Stimulated activated CD4-positive, alpha-beta T cell treated with anti-CD3 and anti-CD28 coated beads, Interleukin-15, amount 100 ng/mL, for 1 hour (primary cell): Measurements from ENCODE around the gene STXBP3.
"Not testable (repeated sequence)": the region's sequence is repeated elsewhere in the genome, so short reads cannot be mapped to it uniquely, and the experiment has no call there.

Experiments used
- DNase-seq, 2 donors: peaks; one replicate each; pipeline ENCODE4 v3.0.0-alpha.2; 2020; ENCODE audit warnings: low read depth in 1 of 2, low spot score in 1 of 2

Gene STXBP3

DNA sequence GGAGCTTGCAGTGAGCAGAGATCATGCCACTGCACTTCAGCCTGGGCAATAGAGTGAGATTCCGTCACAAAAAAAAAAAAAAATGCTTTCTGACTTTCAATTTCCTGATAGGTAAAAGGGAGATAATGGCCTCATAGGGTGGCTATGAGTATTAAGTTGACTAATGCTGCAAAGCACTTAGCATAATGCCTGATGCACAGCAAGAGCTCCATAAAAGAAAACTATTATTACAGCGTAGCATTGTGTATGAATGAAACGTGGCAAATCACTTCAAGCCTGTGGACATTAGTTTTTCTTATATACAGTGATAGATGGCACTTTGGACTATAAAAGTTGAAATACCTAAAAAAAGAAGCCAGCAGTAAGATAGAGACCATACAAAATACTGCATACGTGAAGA is 17.0 kb upstream of the STXBP3 start:
- no peak for DNase-seq

DNA sequence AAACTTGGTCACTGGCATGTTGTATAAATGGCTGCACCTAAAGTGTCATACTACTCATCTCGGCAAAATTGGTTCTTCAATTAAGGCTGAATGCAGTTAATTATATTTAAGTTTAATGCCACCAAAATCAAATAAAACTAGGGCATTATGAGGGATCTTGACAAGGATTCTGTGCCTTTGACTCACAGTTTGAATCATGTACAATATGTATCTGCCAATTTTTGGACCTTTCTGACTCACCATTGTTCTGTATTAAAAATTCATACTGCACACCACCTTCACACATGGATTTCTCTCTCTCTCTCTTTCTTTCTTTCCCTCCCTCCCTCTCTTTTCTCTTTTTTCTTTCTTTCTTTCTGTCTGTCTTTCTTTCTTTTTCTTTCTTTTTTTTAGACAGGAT is 14.1 kb upstream of the STXBP3 start:
- DNase-seq, result no peak

DNA sequence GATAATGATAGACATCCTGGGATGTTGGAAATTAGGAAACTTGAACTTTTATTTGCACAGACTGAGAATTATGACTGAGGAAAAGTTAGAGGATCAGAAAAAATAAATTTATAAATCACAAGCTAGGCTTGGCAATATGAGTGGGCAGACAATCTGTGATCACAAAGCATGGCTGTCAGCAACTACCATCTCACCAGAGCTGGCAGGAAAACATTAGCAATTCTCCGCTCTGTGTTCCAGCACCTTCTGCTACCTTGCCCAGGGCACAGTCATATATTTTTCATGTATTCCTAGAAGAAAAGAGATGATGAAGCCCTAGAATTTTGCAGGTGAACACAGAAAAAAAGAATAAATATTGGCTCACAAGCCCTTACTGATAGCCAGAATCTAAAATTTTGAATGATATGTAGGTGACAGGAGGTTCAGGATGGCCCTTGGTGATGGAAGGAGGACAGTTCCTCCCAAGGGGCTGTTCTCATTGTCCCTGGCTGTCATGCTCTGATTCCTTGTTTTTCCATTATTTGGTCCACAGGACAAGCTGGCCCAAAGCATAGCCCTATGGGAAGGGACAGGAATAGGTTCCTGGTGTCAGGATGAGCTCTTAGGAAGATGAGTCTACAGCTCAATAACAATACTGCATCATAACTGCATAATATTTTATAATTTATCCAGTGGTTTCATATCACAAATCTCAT is 12.2 kb upstream of the STXBP3 start:
- no peak for DNase-seq

DNA sequence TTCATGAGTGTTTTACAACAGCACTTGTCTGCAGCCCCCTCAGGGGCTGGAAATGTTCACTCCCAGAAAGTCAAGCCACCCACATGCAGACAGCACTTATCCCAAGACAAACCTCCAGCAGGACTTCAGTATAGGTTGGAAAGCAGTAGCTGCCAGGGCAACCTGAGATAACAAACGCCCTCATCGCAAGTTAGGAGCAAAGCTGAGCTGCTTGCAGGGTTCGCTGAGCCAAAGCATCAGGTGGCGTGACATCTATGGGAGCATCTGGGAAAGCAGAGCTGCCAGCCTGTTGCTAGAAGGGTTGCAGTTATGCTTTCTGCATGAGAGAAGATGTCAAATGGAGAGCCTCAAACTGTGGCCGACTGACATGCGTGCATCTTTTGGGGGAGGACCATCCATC is 4.2 kb upstream of the STXBP3 start:
- DNase-seq, result no peak

DNA sequence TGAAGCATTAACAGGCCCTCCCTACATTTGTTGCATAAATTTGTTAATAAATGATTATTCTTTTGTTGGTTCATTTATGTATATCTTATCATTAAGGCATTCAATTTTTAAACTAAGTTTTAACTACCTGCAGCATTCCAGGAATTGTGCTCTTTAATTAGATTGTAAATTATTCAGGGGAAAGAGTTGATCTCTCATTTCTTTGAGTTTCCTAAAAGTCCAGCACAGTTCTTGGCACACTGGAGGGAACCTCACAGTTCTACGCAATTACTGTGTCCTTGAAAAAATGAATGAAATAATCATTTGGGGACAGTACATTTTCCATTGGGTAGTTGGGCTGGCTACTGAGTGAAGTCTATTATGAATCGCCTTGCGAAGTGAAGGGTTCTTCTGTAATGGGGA is 493 bp upstream of the STXBP3 start:
- DNase-seq, result no peak

DNA sequence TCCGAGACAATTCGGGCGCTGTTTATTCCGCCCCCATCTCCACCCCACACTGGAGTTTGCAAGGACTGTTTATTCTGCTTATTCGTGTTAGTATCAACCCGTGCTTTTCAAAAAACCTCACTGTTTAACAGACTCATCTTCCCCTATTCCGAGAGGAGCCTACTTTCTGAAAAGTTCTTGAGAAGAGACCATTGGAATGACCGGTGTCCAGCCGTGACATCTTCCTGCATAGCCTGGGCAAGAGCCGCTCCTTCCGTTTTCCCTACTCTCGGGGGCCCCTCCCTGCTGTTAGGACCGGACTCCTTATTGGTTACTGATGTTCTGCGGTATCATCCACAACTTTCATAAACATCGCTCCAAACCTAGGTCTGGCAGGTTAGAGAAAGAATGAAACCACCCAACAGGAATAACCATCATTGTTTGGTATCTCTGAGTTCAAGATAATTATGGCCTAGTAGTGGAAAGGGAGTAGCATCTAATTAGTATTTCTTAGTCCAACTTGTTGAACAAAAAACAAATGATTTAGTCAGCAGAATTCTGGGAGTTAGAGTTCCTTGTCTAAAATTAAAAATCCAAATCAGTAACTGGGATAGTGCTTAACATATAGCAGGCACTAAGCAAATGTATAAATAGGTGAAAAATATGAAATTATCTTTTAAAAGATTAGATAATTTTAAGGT is 837 bp downstream of the STXBP3 start:
- no peak for DNase-seq

DNA sequence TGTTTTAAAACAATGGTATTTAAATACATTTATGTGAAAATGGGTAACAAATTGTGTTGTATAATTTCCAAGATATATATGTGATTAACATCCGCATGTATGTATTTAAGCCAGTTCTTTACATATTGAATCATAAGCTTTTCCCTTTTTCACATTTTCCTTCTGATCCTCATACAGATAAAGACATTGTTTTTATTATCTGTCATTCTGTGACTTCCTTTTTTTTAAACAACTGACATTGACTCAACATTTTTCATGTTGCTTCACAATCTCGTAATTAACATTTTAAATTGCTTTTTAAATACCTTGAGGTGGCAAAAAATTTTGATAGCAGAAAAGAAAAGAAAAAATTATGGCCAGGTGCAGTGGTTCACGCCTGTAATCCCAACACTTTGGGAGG is 1.4 kb downstream of the STXBP3 start:
- no peak for DNase-seq

DNA sequence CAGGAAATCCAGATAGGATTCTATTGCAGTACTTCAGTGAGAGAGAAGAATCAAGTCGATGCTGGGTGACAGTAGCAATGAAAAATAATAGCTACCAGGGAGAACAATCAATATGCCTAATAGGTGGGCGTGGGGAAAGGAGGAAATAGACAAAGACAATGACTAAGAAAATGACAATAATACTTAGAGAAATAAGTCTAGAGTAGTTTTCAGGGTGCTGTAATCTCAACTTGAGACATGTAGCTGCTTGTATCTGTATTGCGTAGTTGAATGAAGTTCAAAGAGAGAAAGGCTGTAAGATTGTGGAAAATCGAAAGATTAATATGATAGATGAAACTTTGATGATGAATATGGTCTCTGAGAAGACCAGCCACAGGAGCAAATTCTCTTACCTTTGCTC is 2.6 kb downstream of the STXBP3 start:
- DNase-seq, result no peak

DNA sequence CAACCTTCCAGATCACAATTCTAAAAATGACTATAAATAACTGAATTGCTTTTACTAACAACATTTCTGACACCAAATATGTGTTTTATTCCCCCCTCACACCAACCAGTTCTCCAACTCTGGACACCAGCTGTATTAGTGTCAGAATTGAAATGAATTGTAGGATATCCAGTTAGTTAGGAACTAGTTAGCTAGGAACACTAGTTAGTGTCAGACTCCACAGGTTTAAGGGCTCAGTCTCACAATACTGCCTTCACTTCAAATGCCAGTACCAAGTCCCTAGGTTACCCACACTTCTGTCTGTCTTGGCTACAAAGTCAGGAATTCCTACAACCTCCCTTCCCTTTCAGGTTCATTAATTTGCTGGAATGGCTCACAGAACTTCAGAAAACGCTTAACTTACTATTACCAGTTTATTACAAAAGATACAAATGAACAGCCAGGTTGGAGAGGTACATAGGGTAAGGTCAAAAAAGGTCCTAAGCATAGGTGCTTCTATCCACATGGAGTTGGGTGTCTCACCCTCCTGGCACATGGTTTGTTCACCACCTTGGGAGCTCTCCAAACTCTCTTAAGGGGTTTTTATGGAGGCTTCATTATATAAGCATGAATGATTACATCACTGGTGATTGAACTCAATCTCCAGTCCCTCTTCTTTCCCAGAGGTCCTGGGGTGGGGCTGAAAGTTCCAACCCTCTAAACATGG is 4.2 kb downstream of the STXBP3 start:
- no peak for DNase-seq

DNA sequence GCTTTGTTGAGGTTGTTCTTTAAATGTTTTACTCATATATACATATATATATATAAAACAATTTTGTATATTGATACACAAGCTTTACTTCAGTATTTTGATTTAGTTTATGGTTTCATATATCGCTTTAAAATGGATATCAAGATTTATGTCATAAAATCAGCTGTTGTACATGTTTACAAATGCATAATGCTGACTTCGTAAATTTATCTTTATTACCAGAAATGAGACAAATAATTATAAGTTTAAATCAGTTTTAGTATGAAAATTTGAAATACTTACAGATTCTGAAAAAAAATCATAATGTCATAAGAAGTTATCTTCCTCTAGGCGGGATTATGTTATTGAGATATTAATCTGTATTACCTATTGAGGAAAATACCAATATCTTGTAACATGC is 6.9 kb downstream of the STXBP3 start:
- DNase-seq, result no peak

DNA sequence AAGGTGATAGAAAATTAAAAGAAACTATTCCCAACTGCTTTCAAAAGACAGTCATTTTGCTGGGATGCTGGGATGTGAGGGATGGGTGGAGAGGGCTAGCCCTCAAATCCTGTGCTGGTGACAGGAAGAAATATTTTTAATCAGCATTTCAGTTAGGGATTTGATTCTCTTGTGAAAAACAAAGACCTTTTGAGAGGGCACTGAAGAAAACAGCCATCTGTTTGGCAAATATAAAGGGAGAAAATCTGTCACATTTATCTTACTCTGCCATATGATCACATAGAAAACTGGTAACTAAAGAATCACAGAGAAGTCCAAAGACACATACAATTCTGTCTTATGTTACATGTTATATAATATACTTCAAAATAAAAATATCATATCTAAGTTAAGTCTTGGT is 12.3 kb downstream of the STXBP3 start:
- no peak for DNase-seq

DNA sequence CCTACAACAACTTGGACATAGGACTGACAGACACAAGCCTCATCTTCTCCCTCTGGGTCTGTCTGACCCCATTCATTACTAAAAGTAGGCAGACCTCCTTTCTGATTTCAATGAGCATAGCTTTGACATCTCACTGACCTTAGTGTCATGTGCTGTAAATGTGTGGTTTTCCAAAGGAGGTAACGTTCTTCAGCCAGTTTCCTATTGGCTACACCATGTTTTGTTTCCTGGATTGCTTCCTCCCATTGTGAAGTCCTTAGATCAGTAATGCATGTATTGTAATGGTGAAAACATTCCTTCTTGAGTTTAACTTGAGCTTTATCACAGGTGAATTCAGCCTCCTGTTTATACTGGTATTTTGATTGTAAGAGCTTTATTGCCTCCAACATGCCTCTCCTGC is 20.6 kb downstream of the STXBP3 start:
- DNase-seq, result no peak

DNA sequence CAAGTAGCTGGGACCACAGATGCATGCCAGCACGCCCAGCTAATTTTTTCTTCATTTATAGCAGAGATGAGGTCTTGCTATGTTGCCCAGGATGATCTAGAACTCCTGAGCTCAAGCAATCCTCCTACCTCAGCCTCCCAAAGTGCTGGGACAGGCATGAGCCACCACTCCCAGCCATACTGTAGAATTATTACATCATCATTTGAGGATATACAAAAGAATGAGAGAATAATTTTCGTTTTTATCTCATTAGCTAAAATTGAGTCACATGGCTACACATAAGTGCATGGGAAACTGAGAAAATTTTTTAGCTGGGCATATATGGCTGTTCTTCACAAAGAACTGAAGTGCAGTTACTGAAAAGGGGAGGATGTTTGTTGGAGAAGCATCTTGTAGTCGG is 21.2 kb downstream of the STXBP3 start:
- no peak for DNase-seq

DNA sequence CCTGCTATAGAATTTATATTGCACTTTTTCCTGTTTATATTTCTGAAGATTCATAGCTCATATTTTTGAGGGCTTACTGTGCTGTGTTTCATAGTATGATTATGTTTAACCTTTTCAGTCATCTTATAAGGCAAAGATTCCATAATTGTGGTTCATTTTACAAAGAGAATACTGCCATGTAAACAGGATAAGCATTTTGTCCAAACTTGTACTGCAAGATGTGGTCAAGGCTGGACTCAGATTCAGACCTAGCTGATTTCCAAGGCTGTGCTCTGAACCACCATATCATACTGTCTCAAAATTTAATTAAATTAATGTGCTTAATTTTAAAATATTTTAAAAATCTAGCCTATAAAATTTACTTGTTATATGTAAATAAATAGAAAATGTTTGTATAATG is 31.4 kb downstream of the STXBP3 start:
- no peak for DNase-seq

DNA sequence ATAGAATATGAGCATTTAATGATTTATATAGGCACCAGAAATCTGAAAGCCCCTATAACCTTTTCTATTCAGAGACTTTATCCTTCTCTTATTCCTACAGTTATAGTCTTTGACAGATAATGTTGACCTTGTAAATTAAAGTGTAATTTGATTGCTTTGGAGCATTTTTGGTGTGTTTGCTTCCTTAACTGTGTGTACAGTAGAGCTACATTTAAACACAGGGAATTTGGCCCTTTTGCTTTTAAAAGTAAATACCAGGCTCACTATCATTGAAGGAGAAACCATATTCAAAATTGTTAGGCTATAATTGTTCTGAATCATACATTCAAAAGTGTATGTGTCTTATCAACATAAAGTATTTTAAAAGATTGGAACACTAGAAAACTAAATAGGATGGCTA is 33.0 kb downstream of the STXBP3 start:
- DNase-seq, result no peak

DNA sequence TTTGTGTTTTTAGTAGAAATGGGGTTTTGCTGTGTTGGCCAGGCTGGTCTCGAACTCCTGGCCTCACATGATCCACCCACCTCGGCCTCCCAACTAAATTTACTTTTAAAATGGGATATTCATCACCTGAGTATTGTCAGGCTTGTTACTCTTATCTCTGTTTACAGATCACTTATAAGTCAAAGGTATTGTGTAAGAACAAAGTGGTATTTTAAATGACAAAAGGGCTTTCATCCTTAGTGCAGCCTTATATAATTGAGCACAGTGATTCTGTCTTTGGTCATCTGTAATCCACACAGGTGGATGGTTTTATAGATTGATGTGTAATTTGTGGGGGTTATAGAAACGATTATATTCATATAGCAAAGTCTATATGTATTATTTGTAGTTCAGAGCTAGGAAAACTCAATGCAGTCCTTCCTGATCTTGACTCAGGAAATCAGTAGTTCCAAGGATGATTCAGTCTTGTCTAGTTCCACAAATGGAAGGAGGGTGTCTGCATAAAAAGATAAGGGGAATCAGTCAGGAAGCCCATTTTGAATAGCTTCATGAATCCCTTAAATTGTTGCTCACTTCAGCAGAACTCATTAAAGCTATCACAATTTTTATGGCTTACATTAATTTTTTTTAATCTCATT is 34.6 kb downstream of the STXBP3 start:
- no peak for DNase-seq

DNA sequence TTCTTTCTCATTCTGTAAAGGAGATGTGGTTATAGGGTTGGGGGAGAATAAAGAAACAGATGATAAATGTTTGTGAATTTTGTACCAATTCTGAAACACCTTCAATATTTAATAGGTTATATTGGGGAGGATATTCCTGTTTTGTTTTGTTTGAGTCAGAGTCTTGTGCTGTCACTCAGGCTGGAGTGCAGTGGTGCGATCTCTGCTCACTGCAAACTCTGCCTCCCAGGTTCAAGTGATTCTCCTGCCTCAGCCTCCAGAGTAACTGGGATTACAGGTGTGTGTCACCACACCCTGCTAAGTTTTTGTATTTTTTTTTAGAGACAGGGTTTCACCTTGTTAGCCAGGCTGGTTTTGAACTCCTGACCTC is 35.1 kb downstream of the STXBP3 start:
- DNase-seq, result not testable (repeated sequence)

DNA sequence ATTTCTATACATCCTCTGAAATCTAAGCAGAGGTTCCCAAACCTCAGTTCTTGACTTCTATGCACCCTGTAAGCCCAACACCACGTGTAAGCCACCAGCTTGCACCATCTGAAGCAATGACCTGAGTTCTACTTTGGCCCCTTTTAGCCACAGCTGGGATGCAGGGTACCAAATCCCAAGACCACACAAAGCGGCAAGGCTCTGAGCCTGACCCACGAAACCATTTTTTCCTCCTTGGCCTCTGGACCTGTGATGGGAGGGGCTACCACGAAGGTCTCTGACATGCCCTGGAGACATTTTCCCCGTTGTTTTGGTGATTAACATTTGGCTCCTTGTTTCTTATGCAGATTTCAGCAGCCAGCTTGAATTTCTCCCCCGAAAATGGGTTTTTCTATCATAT is 38.8 kb downstream of the STXBP3 start:
- no peak for DNase-seq

DNA sequence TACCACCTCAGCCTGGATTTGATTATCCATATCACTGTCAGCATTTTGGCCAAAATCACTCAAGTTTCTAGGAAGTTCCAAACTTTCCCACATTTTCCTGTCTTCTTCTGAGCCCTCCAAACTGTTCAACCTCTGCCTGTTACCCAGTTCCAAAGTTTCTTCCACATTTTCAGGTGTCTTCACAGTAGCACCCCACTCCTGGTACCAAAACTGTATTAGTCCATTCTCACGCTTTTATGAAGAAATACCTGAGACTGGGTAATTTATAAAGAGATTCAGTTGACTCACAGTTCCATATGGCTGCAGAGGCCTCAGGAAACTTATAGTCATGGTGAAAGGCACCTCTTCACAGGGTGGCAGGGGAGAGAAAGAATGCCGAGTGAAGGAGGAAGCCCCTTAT is 39.4 kb downstream of the STXBP3 start:
- DNase-seq, result no peak

DNA sequence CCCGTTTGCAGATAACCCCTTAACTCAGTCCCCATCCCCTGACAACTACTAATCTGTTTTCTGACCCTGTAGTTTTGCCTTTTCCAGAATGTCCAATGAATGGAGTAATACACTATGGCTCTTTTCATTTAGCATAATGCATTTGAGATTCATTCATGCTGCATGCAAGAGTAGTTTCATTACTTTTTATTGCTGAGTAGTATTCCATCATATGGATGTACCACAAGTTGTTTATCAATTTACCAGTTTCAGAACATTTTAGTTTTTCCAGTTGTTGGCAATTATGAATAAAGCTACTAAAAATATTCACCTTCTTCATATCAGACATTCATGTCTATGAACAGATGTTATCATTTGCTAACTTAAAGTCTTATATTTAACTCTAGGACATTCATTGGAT is 45.3 kb downstream of the STXBP3 start:
- no peak for DNase-seq

DNA sequence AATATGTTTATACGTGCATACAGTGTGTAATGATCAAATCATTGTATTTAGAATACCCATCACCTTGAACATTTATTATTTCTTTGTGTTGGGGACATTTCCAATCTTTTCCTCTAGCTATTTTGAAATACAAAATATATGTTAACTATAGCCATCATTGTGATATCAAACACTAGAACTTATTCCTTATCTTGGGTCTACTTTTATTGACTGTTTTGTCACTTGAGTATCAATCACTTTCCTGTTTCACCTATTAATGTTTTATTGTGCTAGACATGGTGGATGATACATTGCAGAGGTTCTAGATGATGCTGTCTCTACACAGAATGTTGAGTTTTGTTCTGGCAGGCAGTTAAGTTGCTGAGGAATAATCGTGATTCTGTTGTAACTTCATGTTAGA is 45.9 kb downstream of the STXBP3 start:
- DNase-seq, result no peak

DNA sequence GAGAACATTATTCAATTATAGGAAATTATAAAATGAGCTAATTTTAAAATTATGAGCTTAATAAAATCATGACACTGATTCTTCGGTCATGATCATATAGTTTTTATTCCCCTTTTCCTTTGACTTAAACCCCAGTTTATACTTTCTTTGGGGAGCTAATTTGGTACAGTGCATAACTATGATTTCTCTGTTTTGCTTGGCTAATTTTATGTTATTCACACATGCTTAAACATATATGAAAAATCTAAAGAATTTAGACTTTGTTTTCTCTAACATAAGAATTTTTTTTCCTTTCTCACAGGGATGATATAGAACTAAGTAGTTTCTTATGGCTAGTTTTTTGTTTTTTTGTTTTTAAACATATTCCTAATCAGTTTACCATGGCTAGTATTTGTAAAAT is 52.5 kb downstream of the STXBP3 start:
- DNase-seq, result no peak
